ENCODE results near the gene ACKR3.

Gene ACKR3

DNA sequence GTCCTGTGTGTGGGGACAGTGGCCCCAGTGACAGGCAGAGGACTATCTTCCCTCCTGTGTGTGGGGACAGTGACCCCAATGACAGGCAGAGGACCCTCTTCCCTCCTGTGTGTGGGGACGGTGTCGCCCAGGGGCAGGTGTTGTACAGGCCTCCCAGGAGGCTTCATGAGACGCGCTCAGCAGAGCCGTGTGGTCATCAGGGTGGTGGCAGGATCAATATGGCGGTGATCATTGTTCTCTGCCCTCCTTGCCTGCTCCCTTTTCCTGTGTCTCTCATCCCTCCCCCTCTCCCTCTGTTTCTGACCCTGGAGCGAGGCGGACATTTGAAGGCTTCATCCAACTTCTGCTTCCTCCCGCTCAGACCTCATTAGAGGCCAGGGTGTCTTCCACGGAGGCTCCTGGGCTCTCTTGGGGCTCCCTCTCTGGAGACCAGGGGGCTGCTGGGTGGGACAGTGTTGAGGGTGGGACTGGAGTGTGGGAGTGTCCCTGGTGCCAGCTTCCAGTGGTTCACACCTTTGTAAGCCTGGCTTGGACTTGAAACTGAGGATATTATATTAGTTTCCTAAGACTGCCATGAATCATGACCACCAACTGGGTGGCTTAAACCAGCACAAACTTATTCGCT is 59.5 kb downstream of the ACKR3 start:
- no peak for DNase-seq (ENCODE audit: low read depth in 2 of 2)

- DNase-seq (ENCODE audit: low read depth in 2 of 2): no peak
Observed at GRCh38 chr2:236629961-236630872, 60.6 kb downstream of the ACKR3 start.

- no peak for DNase-seq (ENCODE audit: low read depth in 2 of 2)
Observed at GRCh38 chr2:236631281-236631855, 61.7 kb downstream of the ACKR3 start.

DNA sequence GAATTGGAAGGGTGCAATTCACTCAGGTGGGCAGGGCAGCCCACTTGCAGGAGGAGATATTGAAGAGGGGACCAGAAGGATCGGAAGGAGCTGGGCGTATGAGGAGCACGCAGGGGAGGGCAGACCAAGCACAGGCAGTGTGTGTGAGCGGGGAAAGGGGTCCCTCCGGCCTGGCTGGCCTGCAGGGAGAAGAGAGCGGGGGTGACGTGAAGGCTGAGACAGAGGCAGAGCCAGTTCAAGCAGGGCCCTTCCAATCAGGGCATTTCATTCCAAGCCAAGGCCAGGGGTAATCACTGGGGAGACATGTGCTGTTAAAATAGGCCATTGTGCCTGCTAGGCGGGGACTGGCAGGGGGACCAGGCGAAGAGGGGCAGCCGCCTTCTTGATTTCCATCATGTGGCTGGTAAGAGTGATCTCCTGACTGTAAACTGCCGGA is 62.2 kb downstream of the ACKR3 start:
- DNase-seq (ENCODE audit: low read depth in 2 of 2): no peak
